Measurements from ENCODE around the gene SEPTIN10.
"Not testable (repeated sequence)": the region's sequence is repeated elsewhere in the genome, so short reads cannot be mapped to it uniquely, and the experiment has no call there.

Gene SEPTIN10

DNA sequence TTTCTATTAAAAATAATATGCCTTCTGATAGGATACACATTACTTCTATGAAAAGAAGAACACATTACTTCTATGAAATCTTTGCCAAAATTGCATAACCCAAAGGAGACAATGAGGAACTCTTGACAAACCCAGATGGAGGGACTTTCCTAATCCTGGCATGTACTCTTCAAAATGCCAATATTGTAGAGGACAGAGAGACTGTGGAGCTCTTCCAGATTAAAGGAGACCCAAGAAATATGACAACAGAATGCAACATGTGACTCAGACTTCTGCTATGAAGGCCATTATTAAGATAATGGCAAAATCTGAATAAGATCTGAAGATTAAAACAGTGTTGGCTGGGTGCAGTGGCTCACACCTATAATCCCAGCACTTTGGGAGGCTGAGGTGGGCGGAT lies 22.6 kb upstream of the SEPTIN10 start:
- H3K27ac ChIP-seq: no peak overlapping the region
- H3K9ac ChIP-seq (ENCODE audit: insufficient read length): no peak overlapping the region
- DNase-seq (ENCODE audit: low read depth, low spot score): no peak
- no peaks in the 10 kb centered on the region for H3K9me3 ChIP-seq (ENCODE audit: low read depth, low read length)
- H3K36me3 ChIP-seq (ENCODE audit: insufficient read depth, low read length): no peaks in the 10 kb centered on the region
- no peak overlapping the region for H3K4me3 ChIP-seq
- TF ChIP-seq FOXP2 (optimal IDR thresholded peaks at IDR 0.05; ENCODE audit: control extremely low read depth, extremely low read length, insufficient read depth) (no peak), POLR2AphosphoS5 (IDR thresholded peaks at IDR 0.05; ENCODE audit: borderline replicate concordance, low read depth, low read length) (no peak), EZH2 (IDR thresholded peaks at IDR 0.05) (no peak)

DNA sequence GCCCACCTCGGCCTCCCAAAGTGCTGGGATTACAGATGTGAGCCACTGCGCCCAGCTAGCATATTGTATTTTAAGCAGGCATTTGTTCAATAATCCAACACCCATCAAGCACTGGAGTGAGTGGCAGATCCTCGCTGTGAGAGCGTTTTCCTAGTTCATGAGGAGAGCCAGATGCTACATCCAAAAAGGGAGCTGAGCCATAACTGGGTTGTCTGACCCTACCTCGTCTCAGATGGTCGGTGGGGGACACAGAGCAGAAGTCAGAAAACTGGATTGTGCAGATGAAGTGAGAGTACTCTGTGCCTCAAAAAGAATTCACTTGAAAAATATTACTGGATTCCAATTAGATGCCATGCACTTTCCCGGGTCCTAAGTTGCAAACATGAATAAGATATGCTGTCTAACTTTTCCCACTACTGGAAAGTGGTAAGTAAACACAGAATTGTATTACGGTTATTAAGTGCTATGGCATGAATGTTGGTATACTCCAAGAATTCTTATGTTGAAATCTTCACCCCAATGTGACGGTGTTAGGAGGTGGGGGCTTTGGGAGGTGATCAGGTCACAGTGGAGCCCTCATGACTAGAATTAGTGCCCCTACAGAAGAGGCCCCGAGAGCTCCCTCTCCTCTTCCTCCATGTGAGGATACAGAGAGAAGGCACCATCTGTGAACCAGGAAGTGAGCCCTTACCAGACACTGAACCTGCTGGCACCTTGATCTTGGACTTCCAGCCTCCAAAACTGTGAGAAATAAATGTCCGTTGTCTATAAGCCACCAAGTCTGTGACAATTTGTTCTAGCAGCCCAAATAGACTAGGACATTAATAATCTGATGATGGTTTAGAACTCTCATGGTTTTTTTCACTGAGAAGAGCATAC lies 21.9 kb upstream of the SEPTIN10 start:
- no peak for DNase-seq (ENCODE audit: low read depth, low spot score)
- Histone ChIP-seq H3K36me3 (ENCODE audit: insufficient read depth, low read length) (no peaks in the 10 kb centered on the region), H3K9ac (ENCODE audit: insufficient read length) (no peak overlapping the region), H3K9me3 (ENCODE audit: low read depth, low read length) (no peaks in the 10 kb centered on the region), H3K27ac (no peak overlapping the region), H3K4me3 (no peak overlapping the region)
- no peak for TF ChIP-seq FOXP2 (optimal IDR thresholded peaks at IDR 0.05; ENCODE audit: control extremely low read depth, extremely low read length, insufficient read depth)
- no peak for TF ChIP-seq POLR2AphosphoS5 (IDR thresholded peaks at IDR 0.05; ENCODE audit: borderline replicate concordance, low read depth, low read length)
- no peak for TF ChIP-seq EZH2 (IDR thresholded peaks at IDR 0.05)

DNA sequence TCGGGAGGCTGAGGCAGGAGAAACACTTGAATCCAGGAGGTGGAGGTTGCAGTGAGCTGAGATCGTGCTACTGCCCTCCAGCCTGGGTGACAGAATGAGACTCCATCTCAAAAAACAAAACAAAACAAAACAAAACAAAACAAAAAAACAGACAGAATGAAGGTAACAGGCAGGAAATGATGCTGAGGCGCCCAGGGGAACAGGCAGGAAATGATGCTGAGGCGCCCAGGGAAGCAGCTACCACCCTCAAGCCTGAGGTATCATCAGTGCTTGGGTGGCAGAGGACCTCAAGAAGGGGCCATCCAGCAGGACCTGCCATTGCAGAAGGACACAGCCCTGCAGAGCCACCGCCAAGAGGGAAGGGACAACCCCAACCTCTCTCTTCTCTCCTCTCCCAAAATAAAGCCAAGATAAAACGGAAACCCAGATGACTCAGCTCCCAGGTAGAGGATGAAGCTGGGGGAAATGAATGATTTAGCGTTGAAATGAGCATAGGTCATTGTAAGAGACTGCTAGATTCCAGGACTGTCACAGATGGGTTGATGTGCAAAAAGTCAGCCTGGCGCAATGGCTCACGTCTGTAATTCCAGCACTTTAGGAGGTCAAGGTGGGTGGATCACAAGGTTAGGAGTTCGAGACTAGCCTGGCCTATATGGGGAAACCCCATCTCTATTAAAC lies 19.7 kb upstream of the SEPTIN10 start:
- DNase-seq (ENCODE audit: low read depth, low spot score): no peak
- H3K9me3 ChIP-seq (ENCODE audit: low read depth, low read length): no peaks in the 10 kb centered on the region
- no peak overlapping the region for H3K27ac ChIP-seq
- no peak for TF ChIP-seq EZH2 (IDR thresholded peaks at IDR 0.05)
- no peak overlapping the region for H3K4me3 ChIP-seq
- H3K36me3 ChIP-seq (ENCODE audit: insufficient read depth, low read length): no peaks in the 10 kb centered on the region
- no peak overlapping the region for H3K9ac ChIP-seq (ENCODE audit: insufficient read length)

DNA sequence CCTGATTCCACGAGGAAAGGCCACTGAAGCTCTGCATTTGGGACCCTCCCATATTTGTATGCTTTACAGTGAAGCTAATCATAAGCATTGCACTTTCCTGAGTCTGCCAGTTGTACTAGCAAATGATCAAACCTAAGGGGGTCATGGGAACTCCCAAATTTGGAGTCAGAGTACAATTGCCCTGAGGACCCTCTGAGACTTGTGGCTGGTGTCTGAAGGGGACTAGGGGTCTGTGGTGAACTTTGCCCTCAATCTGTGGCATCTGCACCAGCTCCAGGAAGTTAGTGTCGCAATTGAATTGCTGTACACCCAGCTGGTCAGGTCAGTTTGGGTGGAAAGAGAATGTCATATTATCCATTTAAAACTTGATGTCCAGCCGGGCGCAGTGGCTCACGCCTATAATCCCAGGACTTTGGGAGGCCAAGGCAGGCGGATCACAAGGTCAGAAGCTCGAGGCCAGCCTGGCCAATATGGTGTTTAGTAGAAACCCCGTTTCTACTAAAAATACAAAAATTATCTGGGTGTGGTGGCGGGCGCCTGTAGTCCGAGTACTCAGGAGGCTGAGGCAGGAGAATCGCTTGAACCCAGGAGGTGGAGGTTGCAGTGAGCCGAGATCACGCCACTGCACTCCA lies 18.5 kb upstream of the SEPTIN10 start:
- H3K4me3 ChIP-seq: no peak overlapping the region
- H3K36me3 ChIP-seq (ENCODE audit: insufficient read depth, low read length): no peaks in the 10 kb centered on the region
- TF ChIP-seq EZH2 (IDR thresholded peaks at IDR 0.05): no peak
- TF ChIP-seq POLR2AphosphoS5 (IDR thresholded peaks at IDR 0.05; ENCODE audit: borderline replicate concordance, low read depth, low read length): no peak
- H3K9ac ChIP-seq (ENCODE audit: insufficient read length): no peak overlapping the region
- H3K9me3 ChIP-seq (ENCODE audit: low read depth, low read length): no peaks in the 10 kb centered on the region
- H3K27ac ChIP-seq: no peak overlapping the region
- DNase-seq (ENCODE audit: low read depth, low spot score): no peak

DNA sequence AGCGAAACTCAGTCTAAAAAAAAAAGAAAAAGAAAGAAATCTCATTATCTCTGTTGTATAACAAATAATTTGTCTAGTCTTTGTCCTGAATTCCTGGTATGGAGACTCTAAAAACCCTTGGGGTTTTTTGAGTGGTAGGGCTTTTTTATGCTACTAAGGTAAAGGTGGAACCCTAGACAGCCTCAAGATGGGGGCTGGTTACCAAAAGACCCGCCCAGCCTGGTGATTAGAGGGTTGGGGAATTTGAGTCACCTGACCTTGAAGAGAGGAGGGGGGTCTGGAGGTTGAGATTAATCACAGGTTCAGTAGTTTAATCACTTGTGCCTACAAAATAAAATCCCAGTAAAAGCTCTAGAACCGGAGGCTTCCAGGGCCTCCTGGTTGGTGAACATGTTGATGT lies 18.0 kb upstream of the SEPTIN10 start:
- H3K27ac ChIP-seq: no peak overlapping the region
- TF ChIP-seq FOXP2 (optimal IDR thresholded peaks at IDR 0.05; ENCODE audit: control extremely low read depth, extremely low read length, insufficient read depth) (no peak), POLR2AphosphoS5 (IDR thresholded peaks at IDR 0.05; ENCODE audit: borderline replicate concordance, low read depth, low read length) (no peak), EZH2 (IDR thresholded peaks at IDR 0.05) (no peak)
- no peak overlapping the region for H3K9ac ChIP-seq (ENCODE audit: insufficient read length)
- no peaks in the 10 kb centered on the region for H3K9me3 ChIP-seq (ENCODE audit: low read depth, low read length)
- no peak overlapping the region for H3K4me3 ChIP-seq
- no peaks in the 10 kb centered on the region for H3K36me3 ChIP-seq (ENCODE audit: insufficient read depth, low read length)
- no peak for DNase-seq (ENCODE audit: low read depth, low spot score)

DNA sequence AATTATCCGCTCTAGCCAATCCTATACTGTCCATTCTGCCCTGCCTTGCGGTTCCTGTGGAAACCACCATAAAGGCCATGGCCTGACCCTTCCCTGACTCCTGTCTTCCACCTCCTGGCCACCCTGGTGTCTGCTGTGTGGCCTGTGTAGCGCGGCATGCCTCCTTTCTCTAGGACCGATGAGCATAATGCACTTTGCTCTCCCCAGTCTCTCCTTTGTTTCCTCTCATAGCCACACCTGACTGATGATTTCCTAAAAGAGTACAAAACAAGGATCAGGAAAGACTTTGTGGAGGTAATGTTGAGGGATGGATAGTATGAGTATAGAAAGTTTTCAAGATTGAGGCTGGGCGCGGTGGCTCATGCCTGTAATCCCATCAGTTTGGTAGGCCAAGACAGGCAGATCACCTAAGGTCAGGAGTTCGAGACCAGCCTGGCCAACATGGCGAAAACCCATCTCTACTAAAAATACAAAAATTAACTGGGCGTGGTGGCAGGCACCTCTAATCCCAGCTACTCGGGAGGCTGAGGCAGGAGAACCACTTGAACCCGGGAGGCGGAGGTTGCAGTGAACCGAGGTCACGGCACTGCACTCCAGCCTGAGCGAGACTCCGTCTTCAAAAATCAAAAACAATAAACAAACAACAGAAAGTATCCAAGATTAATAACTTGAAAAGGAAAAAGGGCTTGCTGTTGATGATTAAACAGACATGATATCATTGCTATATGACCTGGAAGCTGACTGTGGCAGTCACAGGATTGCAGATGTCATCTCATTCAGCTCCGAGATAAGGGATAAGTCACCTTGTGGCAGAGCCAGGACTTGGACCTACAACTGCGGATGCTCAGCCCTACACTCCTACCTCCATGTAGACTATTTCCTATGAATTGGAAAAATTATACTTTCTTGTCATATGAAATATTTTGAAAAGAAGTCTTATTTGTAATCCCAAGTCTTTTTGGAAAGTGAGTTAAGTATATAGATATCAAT lies 17.0 kb upstream of the SEPTIN10 start:
- no peak for TF ChIP-seq FOXP2 (optimal IDR thresholded peaks at IDR 0.05; ENCODE audit: control extremely low read depth, extremely low read length, insufficient read depth)
- no peak for TF ChIP-seq POLR2AphosphoS5 (IDR thresholded peaks at IDR 0.05; ENCODE audit: borderline replicate concordance, low read depth, low read length)
- DNase-seq (ENCODE audit: low read depth, low spot score): no peak
- H3K27ac ChIP-seq: no peak overlapping the region
- no peaks in the 10 kb centered on the region for H3K36me3 ChIP-seq (ENCODE audit: insufficient read depth, low read length)
- no peak overlapping the region for H3K9ac ChIP-seq (ENCODE audit: insufficient read length)
- no peak overlapping the region for H3K4me3 ChIP-seq
- no peaks in the 10 kb centered on the region for H3K9me3 ChIP-seq (ENCODE audit: low read depth, low read length)

DNA sequence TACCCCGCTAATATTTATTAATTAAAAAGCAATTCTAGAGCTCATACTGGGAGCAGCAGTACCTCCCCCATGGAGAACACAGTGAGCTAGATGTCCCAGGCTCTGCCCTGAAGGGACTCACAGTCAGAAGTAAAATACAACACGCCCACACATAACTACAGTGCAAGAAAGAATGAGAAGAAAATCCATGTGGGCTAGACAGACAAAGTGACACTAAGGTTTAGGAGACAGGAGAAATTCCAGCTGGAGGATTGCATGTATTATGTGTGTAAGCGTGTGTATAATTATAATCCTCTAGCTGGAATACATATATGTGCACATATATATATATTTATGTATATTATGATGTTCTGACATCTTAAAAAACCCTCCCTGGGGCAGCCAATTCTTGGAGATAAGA lies 16.1 kb upstream of the SEPTIN10 start:
- no peak for DNase-seq (ENCODE audit: low read depth, low spot score)
- Histone ChIP-seq H3K4me3 (no peak overlapping the region), H3K36me3 (ENCODE audit: insufficient read depth, low read length) (no peaks in the 10 kb centered on the region), H3K9ac (ENCODE audit: insufficient read length) (no peak overlapping the region), H3K9me3 (ENCODE audit: low read depth, low read length) (no peaks in the 10 kb centered on the region), H3K27ac (no peak overlapping the region)
- TF ChIP-seq FOXP2 (optimal IDR thresholded peaks at IDR 0.05; ENCODE audit: control extremely low read depth, extremely low read length, insufficient read depth): no peak
- no peak for TF ChIP-seq EZH2 (IDR thresholded peaks at IDR 0.05)
- no peak for TF ChIP-seq POLR2AphosphoS5 (IDR thresholded peaks at IDR 0.05; ENCODE audit: borderline replicate concordance, low read depth, low read length)

DNA sequence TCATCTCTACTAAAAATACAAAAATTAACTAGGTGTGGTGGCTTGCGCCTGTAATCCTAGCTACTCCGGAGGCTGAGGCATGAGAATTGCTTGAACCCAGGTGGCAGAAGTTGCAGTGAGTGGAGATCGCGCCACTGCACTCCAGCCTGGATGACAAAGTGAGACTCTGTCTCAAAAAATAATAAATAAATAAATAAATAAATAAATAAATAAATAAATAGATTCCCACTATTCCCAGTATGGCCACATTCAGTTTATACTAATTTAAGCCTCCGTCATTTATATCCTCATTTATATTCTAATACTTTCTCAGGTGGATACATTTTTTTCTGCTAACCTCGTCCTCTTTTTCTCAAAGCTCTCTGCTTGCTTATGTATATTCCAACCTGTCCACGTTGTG lies 14.6 kb upstream of the SEPTIN10 start:
- H3K9ac ChIP-seq (ENCODE audit: insufficient read length); H3K36me3 ChIP-seq (ENCODE audit: insufficient read depth, low read length); H3K27ac ChIP-seq; H3K9me3 ChIP-seq (ENCODE audit: low read depth, low read length); DNase-seq (ENCODE audit: low read depth, low spot score); H3K4me3 ChIP-seq: not testable (repeated sequence)
